Activated B cell treated with CpG ODN at 0.5 μM for 24 hours (primary cell): Measurements from ENCODE around the gene ZBTB40. TPM values are rescaled to one million over a fixed set of nuclear protein-coding genes. Genes with fewer than 3 reads are reported as not detected.

Experiments
- ATAC-seq: fragments of 200-7000 bp; cut with Tn5 transposase; one replicate; pipeline ENCODE4 v1.10.0; 2021; ENCODE audit warnings: low read depth, mild to moderate bottlenecking, moderate library complexity
- CTCF ChIA-PET: fragments of 350-600 bp; sonication (Branson Sonifier 250); formaldehyde crosslinking; loops from one replicate; lab custom pipeline; 2021; ENCODE audit warnings: antibody characterized with exemption; lab: Charles Lee
- POLR2A ChIA-PET: fragments of 350-600 bp; sonication (Branson Sonifier 250); formaldehyde crosslinking; loops from one replicate; lab custom pipeline; 2021; ENCODE audit warnings: antibody characterized with exemption; lab: Charles Lee
- DNase-seq: peaks from one replicate; pipeline ENCODE4 v3.0.0; 2022
- H3K27ac Mint-ChIP-seq: one replicate; pipeline ENCODE4 v1.8.0; 2020; ENCODE audit warnings: mixed read lengths
- H3K27me3 Mint-ChIP-seq: one replicate; pipeline ENCODE4 v1.8.0; 2021; ENCODE audit warnings: mixed read lengths
- H3K36me3 Mint-ChIP-seq: one replicate; pipeline ENCODE4 v1.8.0; 2021; ENCODE audit warnings: low read depth, mixed read lengths
- H3K4me1 Mint-ChIP-seq: one replicate; pipeline ENCODE4 v1.8.0; 2021; ENCODE audit warnings: mixed read lengths
- H3K4me3 Mint-ChIP-seq: one replicate; pipeline ENCODE4 v1.8.0; 2020; ENCODE audit warnings: mild to moderate bottlenecking, mixed read lengths
- H3K9me3 Mint-ChIP-seq: one replicate; pipeline ENCODE4 v1.8.0; 2020; ENCODE audit warnings: mixed read lengths
- intact Hi-C: fragments of 100-400 bp; cut with micrococcal nuclease; formaldehyde crosslinking; loops from one replicate; pipeline ENCODE4 v1.15.1; 2024
- total RNA-seq: library from RNA; stranded (reverse); gene quantifications from 2 replicates; pipeline ENCODE4 v1.2.3, GENCODE V29; 2022
- TF ChIP-seq, protein P1 (sequence below): fragments of 200-600 bp; IDR thresholded peaks from one replicate; pipeline ENCODE4 v1.8.0; 2022; ENCODE audit warnings: antibody characterized with exemption, mild to moderate bottlenecking

Gene ZBTB40
- total RNA-seq, 1 donor from 2014 or later: 36.2 TPM

- no peaks in the 10 kb centered on the region for H3K4me1 Mint-ChIP-seq
- POLR2A ChIA-PET: no interaction called here
- H3K4me3 Mint-ChIP-seq: no peak overlapping the region
- no peak overlapping the region for H3K27ac Mint-ChIP-seq
- intact Hi-C loops: no loop called here
- H3K9me3 Mint-ChIP-seq: no peaks in the 10 kb centered on the region
- DNase-seq (no peak), ATAC-seq (no peak)
- H3K27me3 Mint-ChIP-seq: no peaks in the 10 kb centered on the region
- peaks cover 72% of the 10 kb centered on the region for H3K36me3 Mint-ChIP-seq
- TF ChIP-seq, protein P1, sequence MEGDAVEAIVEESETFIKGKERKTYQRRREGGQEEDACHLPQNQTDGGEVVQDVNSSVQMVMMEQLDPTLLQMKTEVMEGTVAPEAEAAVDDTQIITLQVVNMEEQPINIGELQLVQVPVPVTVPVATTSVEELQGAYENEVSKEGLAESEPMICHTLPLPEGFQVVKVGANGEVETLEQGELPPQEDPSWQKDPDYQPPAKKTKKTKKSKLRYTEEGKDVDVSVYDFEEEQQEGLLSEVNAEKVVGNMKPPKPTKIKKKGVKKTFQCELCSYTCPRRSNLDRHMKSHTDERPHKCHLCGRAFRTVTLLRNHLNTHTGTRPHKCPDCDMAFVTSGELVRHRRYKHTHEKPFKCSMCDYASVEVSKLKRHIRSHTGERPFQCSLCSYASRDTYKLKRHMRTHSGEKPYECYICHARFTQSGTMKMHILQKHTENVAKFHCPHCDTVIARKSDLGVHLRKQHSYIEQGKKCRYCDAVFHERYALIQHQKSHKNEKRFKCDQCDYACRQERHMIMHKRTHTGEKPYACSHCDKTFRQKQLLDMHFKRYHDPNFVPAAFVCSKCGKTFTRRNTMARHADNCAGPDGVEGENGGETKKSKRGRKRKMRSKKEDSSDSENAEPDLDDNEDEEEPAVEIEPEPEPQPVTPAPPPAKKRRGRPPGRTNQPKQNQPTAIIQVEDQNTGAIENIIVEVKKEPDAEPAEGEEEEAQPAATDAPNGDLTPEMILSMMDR: no peak
- CTCF ChIA-PET: interaction anchor here (1.0 kb wide), 1 partner anchor 388 kb away, joined by 3 read pairs; no protein-coding TSS in a partner anchor
Measured at GRCh38 chr1:22494144-22494543, 42.5 kb downstream of the ZBTB40 start.

DNA sequence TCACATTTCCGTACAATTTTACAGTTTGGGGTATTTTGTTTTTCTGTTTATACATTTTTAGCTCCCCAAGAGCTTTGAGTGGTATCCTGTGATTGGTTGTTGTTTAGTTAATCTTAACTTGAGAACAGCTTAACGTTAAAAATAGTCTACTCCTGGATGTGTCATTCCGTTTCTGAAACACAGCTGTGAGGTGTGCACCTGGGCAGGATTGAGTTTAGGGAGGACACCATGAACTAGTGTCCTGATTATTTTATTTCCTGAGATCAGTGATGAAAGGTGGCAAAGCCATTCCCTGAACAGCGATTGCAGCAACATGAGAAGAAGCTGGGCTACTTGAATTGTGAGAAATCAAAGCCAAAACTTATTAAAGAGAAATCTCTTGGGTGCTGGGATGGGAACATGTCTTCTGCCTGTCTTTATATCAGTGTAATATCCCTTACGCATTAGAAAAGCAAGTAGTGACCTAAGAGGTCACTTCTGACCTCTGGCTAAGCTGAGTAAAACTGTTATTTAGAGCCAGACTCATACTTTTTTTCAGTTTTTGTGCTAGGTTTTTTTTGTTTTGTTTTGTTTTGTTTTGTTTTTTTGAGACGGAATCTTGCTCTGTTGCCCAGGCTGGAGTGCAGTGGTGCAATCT is 43.4 kb downstream of the ZBTB40 start:
- Mint-ChIP-seq H3K4me1 (no peaks in the 10 kb centered on the region), H3K9me3 (no peaks in the 10 kb centered on the region), H3K36me3 (peaks cover 74% of the 10 kb centered on the region), H3K27ac (no peak overlapping the region), H3K4me3 (no peak overlapping the region), H3K27me3 (no peaks in the 10 kb centered on the region)
- DNase-seq: no peak
- CTCF ChIA-PET: interaction anchor here (1.0 kb wide), 1 partner anchor 389 kb away, joined by 3 read pairs; no protein-coding TSS in a partner anchor
- no peak for ATAC-seq
- intact Hi-C loops: no loop called here
- POLR2A ChIA-PET: no interaction called here
- TF ChIP-seq, protein P1: no peak

GRCh38 chr1:22496536-22497160 is 45.0 kb downstream of the ZBTB40 start:
- ChIA-PET CTCF (no interaction called here), POLR2A (no interaction called here)
- no peak overlapping the region for H3K27ac Mint-ChIP-seq
- ATAC-seq (no peak), DNase-seq (no peak)
- H3K4me1 Mint-ChIP-seq: no peaks in the 10 kb centered on the region
- no peaks in the 10 kb centered on the region for H3K9me3 Mint-ChIP-seq
- no peaks in the 10 kb centered on the region for H3K27me3 Mint-ChIP-seq
- H3K36me3 Mint-ChIP-seq: peaks cover 73% of the 10 kb centered on the region
- TF ChIP-seq, protein P1: no peak
- intact Hi-C loops: no loop called here
- no peak overlapping the region for H3K4me3 Mint-ChIP-seq

GRCh38 chr1:22498463-22498862 is 46.8 kb downstream of the ZBTB40 start:
- POLR2A ChIA-PET: no interaction called here
- CTCF ChIA-PET: no interaction called here
- TF ChIP-seq, protein P1: no peak
- Mint-ChIP-seq H3K4me3 (no peak overlapping the region), H3K4me1 (no peaks in the 10 kb centered on the region), H3K27ac (no peak overlapping the region), H3K9me3 (no peaks in the 10 kb centered on the region), H3K36me3 (peaks cover 70% of the 10 kb centered on the region), H3K27me3 (no peaks in the 10 kb centered on the region)
- intact Hi-C loops: no loop called here
- DNase-seq: no peak
- no peak for ATAC-seq

DNA sequence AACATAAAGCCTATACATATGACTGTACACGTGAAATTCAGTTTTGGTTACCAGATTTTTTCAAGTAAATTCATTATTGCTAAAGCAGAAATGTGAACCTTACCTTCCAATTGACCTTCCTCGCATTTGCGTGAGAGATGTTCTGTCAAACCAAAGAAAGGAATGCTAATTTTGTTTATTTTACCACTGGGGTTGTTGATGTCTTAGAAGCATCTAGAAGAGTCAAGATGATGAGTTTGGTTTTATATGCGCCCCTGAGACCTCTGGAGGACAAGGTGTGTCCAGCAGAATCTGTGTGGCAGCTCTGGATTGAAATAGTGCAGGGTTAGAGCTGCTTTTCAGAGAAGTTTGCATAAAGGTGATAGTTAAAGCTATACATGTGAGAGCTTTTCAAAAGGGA is 48.4 kb downstream of the ZBTB40 start:
- H3K9me3 Mint-ChIP-seq: no peaks in the 10 kb centered on the region
- H3K27me3 Mint-ChIP-seq: no peaks in the 10 kb centered on the region
- TF ChIP-seq, protein P1: no peak
- DNase-seq: no peak
- no peak overlapping the region for H3K27ac Mint-ChIP-seq
- ChIA-PET CTCF (no interaction called here), POLR2A (no interaction called here)
- ATAC-seq: no peak
- intact Hi-C loops: no loop called here
- H3K36me3 Mint-ChIP-seq: peaks cover 63% of the 10 kb centered on the region
- H3K4me3 Mint-ChIP-seq: no peak overlapping the region
- no peaks in the 10 kb centered on the region for H3K4me1 Mint-ChIP-seq
